ENCODE results near the gene NOBOX. TPM values are rescaled to one million over a fixed set of nuclear protein-coding genes. Genes with fewer than 3 reads are reported as not detected.
"Not testable (repeated sequence)": the region's sequence is repeated elsewhere in the genome, so short reads cannot be mapped to it uniquely, and the experiment has no call there.

The NOBOX gene
- total RNA-seq, 1 donor from 2014 or later = not detected

- intact Hi-C loops (cut with DNase I); DNase-seq (ENCODE audit: low spot score); ATAC-seq: not testable (repeated sequence)
These were observed 54.9 kb downstream of the NOBOX start for GRCh38 chr7:144348625-144349024.

Other genes with a start within 250 kb of the NOBOX start
- gene CTAGE4, start 220.2 kb downstream of the NOBOX start, total RNA-seq = 2.3 TPM
- gene ARHGEF35, start 207.9 kb downstream of the NOBOX start, total RNA-seq = 5.3 TPM
- gene OR2A42, start 164.1 kb downstream of the NOBOX start, total RNA-seq = 0.27 TPM
- gene OR2A7, start 138.9 kb downstream of the NOBOX start, total RNA-seq = 3.7 TPM
- gene CTAGE8, start 134.4 kb downstream of the NOBOX start, total RNA-seq = 1.2 TPM
- gene OR2A1, start 91.3 kb downstream of the NOBOX start, total RNA-seq = 0.22 TPM
- gene ARHGEF5, start 48.3 kb downstream of the NOBOX start, total RNA-seq = 12.8 TPM

Data from sciatic nerve (tissue), 2 donors.